ENCODE measurements around the gene SPAG5. TPM values are rescaled to one million over a fixed set of nuclear protein-coding genes. Genes with fewer than 3 reads are reported as not detected.

SPAG5 gene
- total RNA-seq, 1 donor from 2014 or later = 15.6 TPM

GRCh38 chr17:28616281-28616680, 17.5 kb upstream of the SPAG5 start:
- DNase-seq (ENCODE audit: extremely low spot score, unreplicated experiment) = no peak
- TF ChIP-seq CTCF (IDR thresholded peaks at IDR 0.05) = no peak
- no peak overlapping the region for H3K4me3 Mint-ChIP-seq (ENCODE audit: unreplicated experiment)
- H3K27ac Mint-ChIP-seq (ENCODE audit: unreplicated experiment) = no peak overlapping the region
- H3K9me3 Mint-ChIP-seq (ENCODE audit: unreplicated experiment) = no peaks in the 10 kb centered on the region
- H3K36me3 Mint-ChIP-seq (ENCODE audit: unreplicated experiment) = peaks cover 45% of the 10 kb centered on the region
- no peaks in the 10 kb centered on the region for H3K27me3 Mint-ChIP-seq (ENCODE audit: unreplicated experiment)
- H3K4me1 Mint-ChIP-seq (ENCODE audit: unreplicated experiment) = no peaks in the 10 kb centered on the region

- Mint-ChIP-seq H3K4me3 (ENCODE audit: unreplicated experiment) (no peak overlapping the region), H3K4me1 (ENCODE audit: unreplicated experiment) (no peaks in the 10 kb centered on the region), H3K36me3 (ENCODE audit: unreplicated experiment) (peaks cover 43% of the 10 kb centered on the region), H3K27me3 (ENCODE audit: unreplicated experiment) (no peaks in the 10 kb centered on the region), H3K27ac (ENCODE audit: unreplicated experiment) (no peak overlapping the region), H3K9me3 (ENCODE audit: unreplicated experiment) (no peaks in the 10 kb centered on the region)
- no peak for TF ChIP-seq CTCF (IDR thresholded peaks at IDR 0.05)
- DNase-seq (ENCODE audit: extremely low spot score, unreplicated experiment) = no peak
These were observed 16.6 kb upstream of the SPAG5 start for GRCh38 chr17:28615260-28615940.

- TF ChIP-seq CTCF (IDR thresholded peaks at IDR 0.05) = no peak
- Mint-ChIP-seq H3K4me3 (ENCODE audit: unreplicated experiment) (no peak within 1 kb of the TSS), H3K4me1 (ENCODE audit: unreplicated experiment) (no peaks in the 10 kb centered on the region), H3K27me3 (ENCODE audit: unreplicated experiment) (no peaks in the 10 kb centered on the region), H3K9me3 (ENCODE audit: unreplicated experiment) (no peaks in the 10 kb centered on the region), H3K36me3 (ENCODE audit: unreplicated experiment) (peaks cover 37% of the 10 kb centered on the region), H3K27ac (ENCODE audit: unreplicated experiment) (no peak within 1 kb of the TSS)
- no peak for DNase-seq (ENCODE audit: extremely low spot score, unreplicated experiment)
These were observed 15.1 kb upstream of the SPAG5 start, which contains the start of gene RSKR for GRCh38 chr17:28613931-28614381. RSKR (minus strand) TSS chr17:28614185; CDS start chr17:28614161, 24 bp downstream.

GRCh38 chr17:28612936-28613872, 14.4 kb upstream of the SPAG5 start:
- Mint-ChIP-seq H3K36me3 (ENCODE audit: unreplicated experiment) (peaks cover 32% of the 10 kb centered on the region), H3K27me3 (ENCODE audit: unreplicated experiment) (no peaks in the 10 kb centered on the region), H3K4me3 (ENCODE audit: unreplicated experiment) (no peak overlapping the region), H3K4me1 (ENCODE audit: unreplicated experiment) (no peaks in the 10 kb centered on the region), H3K9me3 (ENCODE audit: unreplicated experiment) (no peaks in the 10 kb centered on the region), H3K27ac (ENCODE audit: unreplicated experiment) (no peak overlapping the region)
- peak; percentile 69 for TF ChIP-seq CTCF (IDR thresholded peaks at IDR 0.05)
- DNase-seq (ENCODE audit: extremely low spot score, unreplicated experiment) = no peak

- Mint-ChIP-seq H3K27ac (ENCODE audit: unreplicated experiment) (no peak overlapping the region), H3K36me3 (ENCODE audit: unreplicated experiment) (peaks cover 32% of the 10 kb centered on the region), H3K9me3 (ENCODE audit: unreplicated experiment) (no peaks in the 10 kb centered on the region)
These were observed 13.7 kb upstream of the SPAG5 start for GRCh38 chr17:28612531-28612930.

More at GRCh38 chr17:28612531-28612930, 13.7 kb upstream of the SPAG5 start:
- no peak for DNase-seq (ENCODE audit: extremely low spot score, unreplicated experiment)
- no peaks in the 10 kb centered on the region for H3K4me1 Mint-ChIP-seq (ENCODE audit: unreplicated experiment)
- no peak for TF ChIP-seq CTCF (IDR thresholded peaks at IDR 0.05)
- no peak overlapping the region for H3K4me3 Mint-ChIP-seq (ENCODE audit: unreplicated experiment)
- no peaks in the 10 kb centered on the region for H3K27me3 Mint-ChIP-seq (ENCODE audit: unreplicated experiment)
